Measurements from ENCODE around the gene CPNE7. TPM values are rescaled to one million over a fixed set of nuclear protein-coding genes. Genes with fewer than 3 reads are reported as not detected.

CPNE7 gene
- total RNA-seq, 1 donor from 2014 or later, result 32.2 TPM

GRCh38 chr16:89544713-89545043 lies 30.9 kb upstream of the CPNE7 start:
- Mint-ChIP-seq H3K27me3 (ENCODE audit: insufficient read depth) (no peaks in the 10 kb centered on the region), H3K9me3 (no peaks in the 10 kb centered on the region), H3K4me1 (ENCODE audit: low read depth) (peaks cover 11% of the 10 kb centered on the region), H3K4me3 (no peak overlapping the region), H3K27ac (no peak overlapping the region), H3K36me3 (ENCODE audit: low read depth) (peaks cover 19% of the 10 kb centered on the region)
- no peak for DNase-seq (ENCODE audit: low spot score)
- intact Hi-C loops (cut with micrococcal nuclease), result no loop called here

- Mint-ChIP-seq H3K36me3 (ENCODE audit: low read depth) (peaks cover 19% of the 10 kb centered on the region), H3K9me3 (no peaks in the 10 kb centered on the region), H3K27me3 (ENCODE audit: insufficient read depth) (no peaks in the 10 kb centered on the region), H3K4me3 (no peak overlapping the region), H3K4me1 (ENCODE audit: low read depth) (peaks cover 11% of the 10 kb centered on the region), H3K27ac (no peak overlapping the region)
- DNase-seq (ENCODE audit: low spot score), result no peak
- intact Hi-C loops (cut with micrococcal nuclease), result no loop called here
These were observed 30.3 kb upstream of the CPNE7 start for GRCh38 chr16:89545044-89545830.

- H3K4me1 Mint-ChIP-seq (ENCODE audit: low read depth), result peaks cover 11% of the 10 kb centered on the region
- no peaks in the 10 kb centered on the region for H3K9me3 Mint-ChIP-seq
- H3K36me3 Mint-ChIP-seq (ENCODE audit: low read depth), result peaks cover 23% of the 10 kb centered on the region
- no peaks in the 10 kb centered on the region for H3K27me3 Mint-ChIP-seq (ENCODE audit: insufficient read depth)
- intact Hi-C loops (cut with micrococcal nuclease), result no loop called here
- H3K4me3 Mint-ChIP-seq, result no peak overlapping the region
- DNase-seq (ENCODE audit: low spot score), result no peak
- H3K27ac Mint-ChIP-seq, result no peak overlapping the region
These were observed 29.6 kb upstream of the CPNE7 start for GRCh38 chr16:89545831-89546574.

GRCh38 chr16:89546781-89547180 lies 28.8 kb upstream of the CPNE7 start:
- H3K27ac Mint-ChIP-seq, result no peak overlapping the region
- peaks cover 11% of the 10 kb centered on the region for H3K4me1 Mint-ChIP-seq (ENCODE audit: low read depth)
- peaks cover 21% of the 10 kb centered on the region for H3K36me3 Mint-ChIP-seq (ENCODE audit: low read depth)
- H3K27me3 Mint-ChIP-seq (ENCODE audit: insufficient read depth), result no peaks in the 10 kb centered on the region
- no peak overlapping the region for H3K4me3 Mint-ChIP-seq
- DNase-seq (ENCODE audit: low spot score), result no peak
- intact Hi-C loops (cut with micrococcal nuclease), result no loop called here
- H3K9me3 Mint-ChIP-seq, result no peaks in the 10 kb centered on the region

GRCh38 chr16:89547291-89547690 lies 28.3 kb upstream of the CPNE7 start:
- DNase-seq (ENCODE audit: low spot score), result no peak
- intact Hi-C loops (cut with micrococcal nuclease), result no loop called here
- peaks cover 21% of the 10 kb centered on the region for H3K36me3 Mint-ChIP-seq (ENCODE audit: low read depth)
- peaks cover 11% of the 10 kb centered on the region for H3K4me1 Mint-ChIP-seq (ENCODE audit: low read depth)
- no peak overlapping the region for H3K4me3 Mint-ChIP-seq
- no peaks in the 10 kb centered on the region for H3K9me3 Mint-ChIP-seq
- no peak overlapping the region for H3K27ac Mint-ChIP-seq
- no peaks in the 10 kb centered on the region for H3K27me3 Mint-ChIP-seq (ENCODE audit: insufficient read depth)

- Mint-ChIP-seq H3K4me1 (ENCODE audit: low read depth) (peaks cover 11% of the 10 kb centered on the region), H3K9me3 (no peaks in the 10 kb centered on the region), H3K27me3 (ENCODE audit: insufficient read depth) (no peaks in the 10 kb centered on the region), H3K4me3 (no peak overlapping the region), H3K36me3 (ENCODE audit: low read depth) (peaks cover 26% of the 10 kb centered on the region), H3K27ac (no peak overlapping the region)
- no peak for DNase-seq (ENCODE audit: low spot score)
- intact Hi-C loops (cut with micrococcal nuclease), result no loop called here
These were observed 27.7 kb upstream of the CPNE7 start for GRCh38 chr16:89547860-89548259.

GRCh38 chr16:89548344-89549006 lies 27.1 kb upstream of the CPNE7 start:
- no peaks in the 10 kb centered on the region for H3K9me3 Mint-ChIP-seq
- no peaks in the 10 kb centered on the region for H3K27me3 Mint-ChIP-seq (ENCODE audit: insufficient read depth)
- peaks cover 11% of the 10 kb centered on the region for H3K4me1 Mint-ChIP-seq (ENCODE audit: low read depth)
- H3K4me3 Mint-ChIP-seq, result no peak overlapping the region
- DNase-seq (ENCODE audit: low spot score), result no peak
- peak overlapping the region; percentile 44 for H3K27ac Mint-ChIP-seq
- peaks cover 26% of the 10 kb centered on the region for H3K36me3 Mint-ChIP-seq (ENCODE audit: low read depth)
- intact Hi-C loops (cut with micrococcal nuclease), result no loop called here

- Mint-ChIP-seq H3K4me1 (ENCODE audit: low read depth) (peaks cover 11% of the 10 kb centered on the region), H3K9me3 (no peaks in the 10 kb centered on the region), H3K36me3 (ENCODE audit: low read depth) (peaks cover 26% of the 10 kb centered on the region), H3K27me3 (ENCODE audit: insufficient read depth) (no peaks in the 10 kb centered on the region), H3K4me3 (peak overlapping the region; percentile 26), H3K27ac (peak overlapping the region; percentile 88)
- DNase-seq (ENCODE audit: low spot score), result no peak
- intact Hi-C loops (cut with micrococcal nuclease), result no loop called here
These were observed 26.4 kb upstream of the CPNE7 start for GRCh38 chr16:89549007-89549700.

GRCh38 chr16:89550421-89551007 lies 25.0 kb upstream of the CPNE7 start:
- no peak for DNase-seq (ENCODE audit: low spot score)
- Mint-ChIP-seq H3K4me1 (ENCODE audit: low read depth) (peaks cover 11% of the 10 kb centered on the region), H3K27ac (no peak overlapping the region), H3K9me3 (no peaks in the 10 kb centered on the region), H3K4me3 (no peak overlapping the region), H3K36me3 (ENCODE audit: low read depth) (peaks cover 26% of the 10 kb centered on the region), H3K27me3 (ENCODE audit: insufficient read depth) (no peaks in the 10 kb centered on the region)
- intact Hi-C loops (cut with micrococcal nuclease), result no loop called here

- H3K4me3 Mint-ChIP-seq, result no peak overlapping the region
- H3K27me3 Mint-ChIP-seq (ENCODE audit: insufficient read depth), result no peaks in the 10 kb centered on the region
- DNase-seq (ENCODE audit: low spot score), result no peak
- intact Hi-C loops (cut with micrococcal nuclease), result no loop called here
- no peak overlapping the region for H3K27ac Mint-ChIP-seq
- H3K36me3 Mint-ChIP-seq (ENCODE audit: low read depth), result peaks cover 26% of the 10 kb centered on the region
- H3K4me1 Mint-ChIP-seq (ENCODE audit: low read depth), result peaks cover 14% of the 10 kb centered on the region
- no peaks in the 10 kb centered on the region for H3K9me3 Mint-ChIP-seq
These were observed 23.2 kb upstream of the CPNE7 start for GRCh38 chr16:89552329-89552728.

GRCh38 chr16:89552913-89553312 lies 22.6 kb upstream of the CPNE7 start:
- intact Hi-C loops (cut with micrococcal nuclease), result no loop called here

GRCh38 chr16:89553733-89554132 lies 21.8 kb upstream of the CPNE7 start:
- H3K4me3 Mint-ChIP-seq, result no peak overlapping the region
- H3K36me3 Mint-ChIP-seq (ENCODE audit: low read depth), result peaks cover 26% of the 10 kb centered on the region
- intact Hi-C loops (cut with micrococcal nuclease), result no loop called here
- H3K27ac Mint-ChIP-seq, result no peak overlapping the region
- no peak for DNase-seq (ENCODE audit: low spot score)
- no peaks in the 10 kb centered on the region for H3K9me3 Mint-ChIP-seq
- H3K4me1 Mint-ChIP-seq (ENCODE audit: low read depth), result peaks cover 17% of the 10 kb centered on the region
- no peaks in the 10 kb centered on the region for H3K27me3 Mint-ChIP-seq (ENCODE audit: insufficient read depth)

More at GRCh38 chr16:89552913-89553312, 22.6 kb upstream of the CPNE7 start:
- Mint-ChIP-seq H3K27me3 (ENCODE audit: insufficient read depth) (no peaks in the 10 kb centered on the region), H3K9me3 (no peaks in the 10 kb centered on the region), H3K27ac (no peak overlapping the region), H3K36me3 (ENCODE audit: low read depth) (peaks cover 29% of the 10 kb centered on the region), H3K4me1 (ENCODE audit: low read depth) (peaks cover 19% of the 10 kb centered on the region), H3K4me3 (no peak overlapping the region)
- DNase-seq (ENCODE audit: low spot score), result no peak
